ENCODE measurements around the gene ERMARD.

GRCh38 chr6:169714178-169714577, 37.2 kb upstream of the ERMARD start:
- TF ChIP-seq GATA2 (IDR thresholded peaks at IDR 0.05; ENCODE audit: low read depth, low read length) (no peak), GATA3 (IDR thresholded peaks at IDR 0.05; ENCODE audit: low read depth, low read length) (no peak)
